ENCODE data around the gene CEP44.

CEP44 gene

GRCh38 chr4:174283507-174284471 lies at the start of gene CEP44, which contains the start of gene FBXO8:
CEP44 (plus strand) TSS chr4:174283911; CDS start chr4:174299122, 15,211 bp downstream.
FBXO8 (minus strand) TSS chr4:174283667; CDS start chr4:174263092, 20,575 bp downstream.
- TF ChIP-seq EP300 (IDR thresholded peaks at IDR 0.05; ENCODE audit: borderline replicate concordance) (peak; percentile 68; the same call in 1 of the 2 replicates), TEAD4 (IDR thresholded peaks at IDR 0.05) (no peak; the same call in 1 of the 2 replicates), CEBPB (IDR thresholded peaks at IDR 0.05) (no peak), RAD21 (IDR thresholded peaks at IDR 0.05; ENCODE audit: low read depth) (no peak), USF1 (IDR thresholded peaks at IDR 0.05) (no peak), EGR1 (IDR thresholded peaks at IDR 0.05) (no peak), TAF1 (IDR thresholded peaks at IDR 0.05; ENCODE audit: low read depth) (peak; percentile 65), ZBTB7A (IDR thresholded peaks at IDR 0.05; ENCODE audit: low read depth) (no peak), MAX (IDR thresholded peaks at IDR 0.05) (peak; percentile 78), NFIC (IDR thresholded peaks at IDR 0.05) (no peak), FOXM1 (IDR thresholded peaks at IDR 0.05; ENCODE audit: borderline replicate concordance, low read depth) (peak; percentile 60), CREB1 (IDR thresholded peaks at IDR 0.05; ENCODE audit: low read depth) (peak; percentile 87), YY1 (IDR thresholded peaks at IDR 0.05; ENCODE audit: low read depth) (no peak), REST (IDR thresholded peaks at IDR 0.05; ENCODE audit: low read depth) (no peak)

- no peak for TF ChIP-seq RAD21 (IDR thresholded peaks at IDR 0.05; ENCODE audit: low read depth)
- no peak for TF ChIP-seq TEAD4 (IDR thresholded peaks at IDR 0.05)
- TF ChIP-seq CREB1 (IDR thresholded peaks at IDR 0.05; ENCODE audit: low read depth), result no peak
- no peak for TF ChIP-seq EP300 (IDR thresholded peaks at IDR 0.05; ENCODE audit: borderline replicate concordance)
- TF ChIP-seq MAX (IDR thresholded peaks at IDR 0.05), result no peak
- TF ChIP-seq YY1 (IDR thresholded peaks at IDR 0.05; ENCODE audit: low read depth), result no peak
- TF ChIP-seq EGR1 (IDR thresholded peaks at IDR 0.05), result no peak
- TF ChIP-seq TAF1 (IDR thresholded peaks at IDR 0.05; ENCODE audit: low read depth), result no peak
- no peak for TF ChIP-seq NFIC (IDR thresholded peaks at IDR 0.05)
- TF ChIP-seq TCF12 (IDR thresholded peaks at IDR 0.05; ENCODE audit: low read depth), result no peak
- TF ChIP-seq FOXM1 (IDR thresholded peaks at IDR 0.05; ENCODE audit: borderline replicate concordance, low read depth), result no peak
- no peak for TF ChIP-seq ZBTB7A (IDR thresholded peaks at IDR 0.05; ENCODE audit: low read depth)
- TF ChIP-seq REST (IDR thresholded peaks at IDR 0.05; ENCODE audit: low read depth), result no peak
- TF ChIP-seq USF1 (IDR thresholded peaks at IDR 0.05), result no peak
- no peak for TF ChIP-seq CEBPB (IDR thresholded peaks at IDR 0.05)
Measured at GRCh38 chr4:174236359-174236758, 47.4 kb upstream of the CEP44 start.

GRCh38 chr4:174241162-174241561 lies 42.5 kb upstream of the CEP44 start:
- TF ChIP-seq TAF1 (IDR thresholded peaks at IDR 0.05; ENCODE audit: low read depth) (no peak), CREB1 (IDR thresholded peaks at IDR 0.05; ENCODE audit: low read depth) (no peak), TCF12 (IDR thresholded peaks at IDR 0.05; ENCODE audit: low read depth) (no peak), EP300 (IDR thresholded peaks at IDR 0.05; ENCODE audit: borderline replicate concordance) (no peak), REST (IDR thresholded peaks at IDR 0.05; ENCODE audit: low read depth) (no peak), ZBTB7A (IDR thresholded peaks at IDR 0.05; ENCODE audit: low read depth) (no peak), TEAD4 (IDR thresholded peaks at IDR 0.05) (no peak), NFIC (IDR thresholded peaks at IDR 0.05) (no peak), RAD21 (IDR thresholded peaks at IDR 0.05; ENCODE audit: low read depth) (no peak), CEBPB (IDR thresholded peaks at IDR 0.05) (no peak), USF1 (IDR thresholded peaks at IDR 0.05) (no peak), YY1 (IDR thresholded peaks at IDR 0.05; ENCODE audit: low read depth) (no peak), EGR1 (IDR thresholded peaks at IDR 0.05) (no peak), MAX (IDR thresholded peaks at IDR 0.05) (no peak), FOXM1 (IDR thresholded peaks at IDR 0.05; ENCODE audit: borderline replicate concordance, low read depth) (no peak)

Measured in Ishikawa (cell line).